Nasal cavity respiratory epithelium epithelial cell of viscerocranial mucosa (primary cell): ENCODE measurements around the gene CAPS2. TPM values are rescaled to one million over a fixed set of nuclear protein-coding genes. Genes with fewer than 3 reads are reported as not detected.

Experiments used
- total RNA-seq: library from RNA; depleted of rRNA; stranded (reverse); fragments of >200 nt; gene quantifications from 2 replicates; pipeline ENCODE4 v1.2.3, GENCODE V29; 2014

The CAPS2 gene
- 2.7 and 6.1 TPM in 2 replicates for total RNA-seq

GRCh38 chr12:75329918-75330826 is at the start of gene CAPS2:
CAPS2 (minus strand) TSS chr12:75330324; CDS start chr12:75326498, 3,826 bp downstream.

GRCh38 chr12:75334384-75335030 is 4.4 kb upstream of the CAPS2 start, which contains the start of gene GLIPR1L1:
GLIPR1L1 (plus strand) TSS chr12:75334670; CDS start chr12:75334729, 59 bp downstream.

Other genes with a start within 250 kb of the CAPS2 start
- not detected in 2 replicates for gene KCNC2, start 120.5 kb downstream of the CAPS2 start, total RNA-seq
- gene GLIPR1L1, start 4.3 kb upstream of the CAPS2 start, total RNA-seq: not detected in 2 replicates
- 0.68 and 0.93 TPM in 2 replicates for gene GLIPR1L2, start 60.8 kb upstream of the CAPS2 start, total RNA-seq
- 23.2 and 31.6 TPM in 2 replicates for gene GLIPR1, start 150.4 kb upstream of the CAPS2 start, total RNA-seq
- 21.9 and 77.5 TPM in 2 replicates for gene KRR1, start 181.3 kb upstream of the CAPS2 start, total RNA-seq